ENCODE measurements around the gene IYD.
A peak's percentile ranks its signal among the peaks of the same experiment; 100 is the strongest.

IYD gene

GRCh38 chr6:150368762-150369161 is at the start of gene IYD:
Gene IYD (plus strand): TSS chr6:150369012. CDS start chr6:150369032, 20 bp downstream.
- no peak for DNase-seq (ENCODE audit: low read depth)

DNA sequence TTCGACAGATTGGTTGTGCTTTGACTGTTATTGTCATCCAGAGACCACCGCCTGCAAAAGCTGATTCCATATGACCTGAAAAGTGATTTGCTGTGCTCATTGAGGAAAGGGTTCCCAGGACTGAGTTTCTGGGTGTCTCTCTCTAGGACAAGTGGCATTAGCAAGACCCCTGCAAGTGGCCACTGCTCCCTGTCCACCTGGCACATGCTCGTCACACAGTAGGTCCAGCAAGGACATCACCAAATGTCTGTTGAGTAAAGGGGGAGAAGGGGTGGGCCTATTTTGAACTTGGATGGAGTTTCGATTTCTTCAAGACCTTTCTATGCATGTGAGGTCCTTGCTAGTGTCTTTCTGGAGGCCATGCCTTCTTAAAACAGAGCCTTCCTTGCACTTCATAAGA is 48.9 kb upstream of the IYD start:
- no peak for DNase-seq (ENCODE audit: low read depth)

DNA sequence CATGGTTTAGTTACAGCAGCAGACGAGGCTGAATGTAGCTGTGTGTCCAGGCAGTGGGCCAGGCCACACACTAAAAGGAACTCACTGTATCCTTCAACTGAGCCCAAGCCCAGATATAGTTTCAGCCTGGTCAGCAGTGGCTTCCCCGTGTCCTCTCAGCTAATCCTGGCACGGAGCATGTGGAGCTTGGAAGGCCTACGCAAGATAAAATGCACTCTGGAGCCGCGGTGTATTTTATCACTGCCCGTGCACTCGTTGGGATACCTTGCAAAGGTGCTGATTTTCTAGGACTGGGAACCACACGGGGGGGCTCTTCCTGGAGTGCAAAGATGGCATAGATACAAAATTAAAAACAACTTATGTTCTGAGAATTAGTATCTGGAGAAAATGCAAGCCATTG is 48.4 kb upstream of the IYD start:
- DNase-seq (ENCODE audit: low read depth): peak; percentile 8

DNA sequence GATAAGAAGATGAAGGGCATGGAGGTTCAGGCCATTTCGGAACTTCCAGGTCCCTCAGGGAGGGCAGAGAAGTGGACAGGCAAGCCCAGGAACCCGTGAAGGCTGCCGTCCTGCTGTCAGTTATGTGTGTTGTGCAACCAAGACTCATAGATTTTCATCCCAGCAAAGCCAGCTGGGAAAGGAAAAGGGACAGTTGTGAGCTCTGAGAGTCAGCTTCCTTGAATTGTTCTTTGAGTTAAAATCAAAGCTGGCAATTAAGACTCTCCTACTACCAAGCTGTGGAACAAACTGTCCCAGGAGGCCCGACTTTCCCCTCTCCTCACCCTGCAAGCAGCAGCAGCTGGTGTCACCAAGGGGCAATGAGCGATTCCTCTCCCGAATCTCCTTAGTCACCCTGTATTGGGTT is 46.3 kb upstream of the IYD start:
- DNase-seq (ENCODE audit: low read depth): no peak

- DNase-seq (ENCODE audit: low read depth): no peak
Observed at GRCh38 chr6:150323205-150323604, 45.6 kb upstream of the IYD start.

GRCh38 chr6:150324044-150324443 is 44.8 kb upstream of the IYD start:
- DNase-seq (ENCODE audit: low read depth): no peak

GRCh38 chr6:150325066-150325772 is 43.6 kb upstream of the IYD start:
- no peak for DNase-seq (ENCODE audit: low read depth)

GRCh38 chr6:150327117-150327774 is 41.6 kb upstream of the IYD start:
- no peak for DNase-seq (ENCODE audit: low read depth)

GRCh38 chr6:150328744-150329405 is 39.9 kb upstream of the IYD start:
- DNase-seq (ENCODE audit: low read depth): no peak

GRCh38 chr6:150331344-150331743 is 37.5 kb upstream of the IYD start:
- no peak for DNase-seq (ENCODE audit: low read depth)

DNA sequence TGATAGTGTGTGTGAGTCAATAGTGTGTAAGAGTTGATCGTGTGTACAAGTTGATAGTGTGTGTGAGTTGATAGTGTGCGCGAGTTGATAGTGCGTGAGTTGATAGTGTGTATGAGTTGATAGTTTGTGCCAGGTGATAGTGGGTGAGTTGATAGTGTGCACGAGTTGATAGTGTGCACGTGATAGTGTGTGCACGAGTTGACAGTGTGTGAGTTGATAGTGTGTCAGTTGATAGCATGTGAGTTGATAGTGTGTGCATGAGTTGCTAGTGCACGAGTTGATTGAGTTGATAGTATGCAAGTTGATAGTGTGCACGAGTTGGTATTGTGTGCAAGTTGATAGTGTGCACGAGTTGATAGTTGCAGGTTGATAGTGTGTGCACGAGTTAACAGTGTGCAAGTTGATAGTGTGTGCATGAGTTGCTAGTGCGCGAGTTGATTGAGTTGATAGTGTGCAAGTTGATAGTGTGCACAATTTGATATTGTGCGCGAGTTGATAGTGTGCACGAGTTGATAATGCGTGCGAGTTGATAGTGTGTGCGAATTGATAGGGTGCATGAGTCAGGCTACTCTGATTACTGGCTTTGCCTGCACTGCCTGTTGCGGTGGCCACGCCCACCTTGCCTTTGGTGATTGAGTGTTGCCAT is 35.8 kb upstream of the IYD start:
- DNase-seq (ENCODE audit: low read depth): no peak

DNA sequence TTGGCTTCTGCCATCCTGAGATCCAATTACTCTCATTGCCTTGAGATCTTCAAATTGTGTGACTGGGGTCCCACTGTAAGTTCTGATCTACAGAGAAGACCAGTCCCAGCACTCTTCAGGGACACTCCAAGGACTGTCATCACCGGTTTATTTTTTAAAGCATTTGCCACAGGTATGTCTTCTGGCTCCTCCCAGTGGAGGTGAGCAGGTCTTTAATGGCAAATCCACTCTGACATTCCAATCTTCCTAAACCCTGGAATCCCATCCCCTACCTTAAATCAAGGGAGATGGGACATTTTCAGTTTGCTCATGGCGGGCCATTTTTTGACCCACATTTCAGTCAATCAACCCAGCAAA is 35.2 kb upstream of the IYD start:
- no peak for DNase-seq (ENCODE audit: low read depth)

DNA sequence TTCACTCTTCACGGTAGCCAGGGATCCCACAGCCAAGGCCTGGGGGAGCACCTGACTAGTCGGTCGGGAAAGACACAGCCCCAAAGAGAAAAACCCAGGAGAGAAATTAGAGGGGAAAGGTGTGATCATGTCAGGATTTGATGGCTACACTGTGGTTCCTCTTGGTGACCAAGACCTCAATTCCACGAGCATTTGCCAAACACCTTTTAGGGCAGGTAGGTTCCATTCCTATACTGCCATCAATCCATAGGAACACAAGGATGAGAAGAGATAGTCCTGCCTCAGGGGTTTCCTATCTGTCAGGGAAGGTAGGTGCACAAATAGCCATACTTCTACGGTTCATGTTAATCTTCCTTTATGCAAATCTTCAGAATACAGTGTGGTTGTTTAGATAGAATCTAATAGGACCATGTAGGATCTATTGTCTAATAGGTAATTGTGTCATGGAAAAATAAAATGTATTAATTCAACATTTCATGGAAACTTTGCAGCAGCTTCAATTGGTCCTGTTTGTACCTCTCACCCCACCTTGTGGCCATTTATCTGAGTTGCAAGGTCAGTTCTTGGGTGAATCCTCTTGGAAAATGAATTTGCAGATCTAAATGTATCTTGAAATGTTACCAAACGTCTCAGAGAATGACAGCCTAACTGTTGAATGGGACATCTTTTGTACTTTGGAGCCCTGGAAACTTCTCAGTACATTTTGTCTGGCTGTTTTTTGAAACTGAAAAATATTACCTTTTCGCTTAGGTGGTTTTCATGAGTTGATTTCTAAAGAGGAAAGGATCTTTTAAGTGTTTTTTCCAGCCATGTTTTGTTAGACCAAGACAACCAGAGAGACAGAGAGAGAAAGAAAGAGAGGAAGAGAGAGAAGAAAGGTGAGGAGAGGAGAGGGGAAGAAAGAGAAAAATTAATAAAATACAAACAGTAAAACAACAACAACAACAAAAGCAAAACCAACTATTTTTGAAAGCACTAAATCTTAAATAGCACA is 33.7 kb upstream of the IYD start:
- peak; percentile 68 for DNase-seq (ENCODE audit: low read depth)

DNA sequence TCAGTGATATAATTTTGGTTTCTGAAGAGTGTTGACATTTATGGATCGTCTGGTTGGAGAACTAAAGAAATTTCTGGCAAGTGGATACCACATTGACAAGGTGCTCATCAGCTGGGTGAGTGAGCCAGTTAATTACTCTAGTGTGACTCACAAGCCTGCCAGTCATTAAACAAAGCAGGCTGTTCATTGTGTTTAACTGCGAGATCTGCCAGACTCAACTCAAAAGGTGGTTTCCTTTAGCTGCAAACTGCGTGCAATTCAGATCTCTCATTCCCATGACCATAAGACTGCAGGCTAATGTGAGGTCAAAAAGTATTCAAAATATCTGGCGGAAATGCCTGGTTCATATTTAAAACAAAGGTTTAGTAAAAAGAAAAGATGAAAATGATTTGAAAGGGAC is 32.5 kb upstream of the IYD start:
- DNase-seq (ENCODE audit: low read depth): peak; percentile 40

GRCh38 chr6:150336708-150337107 is 32.1 kb upstream of the IYD start:
- no peak for DNase-seq (ENCODE audit: low read depth)

DNA sequence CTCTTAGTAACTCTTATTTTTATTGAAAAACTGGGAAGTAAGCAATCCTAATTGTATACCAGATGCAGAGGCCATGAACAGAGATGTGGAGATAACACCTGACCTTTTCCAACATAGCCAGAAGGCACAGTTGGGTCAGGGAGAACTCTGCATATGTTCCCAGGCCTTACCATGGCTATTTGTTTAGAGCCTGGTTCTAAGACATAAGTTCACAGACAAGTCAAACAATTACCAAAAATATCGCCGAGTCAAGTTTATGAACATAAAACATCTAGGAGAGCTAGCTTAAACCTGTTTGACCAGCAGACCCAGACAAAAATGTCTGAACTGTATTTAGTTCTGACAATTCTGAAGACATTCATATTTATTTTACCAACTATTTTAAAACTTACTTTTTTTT is 26.7 kb upstream of the IYD start:
- no peak for DNase-seq (ENCODE audit: low read depth)

DNA sequence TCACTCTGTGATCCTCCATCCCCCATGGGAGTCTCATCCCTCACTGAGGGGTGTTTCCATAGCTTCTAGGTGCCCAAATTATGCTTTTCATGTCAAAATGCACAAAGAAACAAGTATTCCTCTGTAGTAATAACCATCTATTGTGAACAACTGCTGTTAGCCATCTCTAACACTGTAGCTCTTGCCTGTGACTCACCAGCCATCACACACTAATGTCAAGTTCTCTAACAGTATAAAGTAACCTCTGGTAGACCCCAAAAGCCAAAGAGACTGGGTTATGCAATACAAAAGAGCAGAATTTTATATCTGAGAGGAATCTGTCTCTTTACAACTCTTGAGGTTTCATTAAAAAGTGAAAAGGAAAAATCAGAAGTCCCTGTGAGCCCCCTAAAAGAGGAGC is 25.4 kb upstream of the IYD start:
- DNase-seq (ENCODE audit: low read depth): peak; percentile 25

DNA sequence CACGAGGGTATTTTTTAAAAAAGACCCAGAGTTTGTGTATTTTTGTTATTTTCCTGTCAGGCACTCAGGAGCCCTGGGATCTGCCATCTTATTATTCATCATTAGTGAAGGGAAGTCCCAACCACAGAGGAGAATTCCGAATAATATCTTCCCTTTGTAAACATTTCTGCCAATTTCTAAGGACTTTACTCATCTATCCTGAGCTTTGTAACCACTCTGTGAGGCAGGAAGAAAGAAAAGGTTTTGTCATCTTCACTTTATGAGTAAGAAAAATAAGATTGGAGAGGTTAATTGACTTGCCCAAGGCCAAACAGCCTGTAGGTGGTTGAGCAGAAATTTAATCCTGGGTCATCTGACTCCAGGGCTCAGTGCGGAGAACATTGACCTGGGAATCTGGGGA is 23.0 kb upstream of the IYD start:
- DNase-seq (ENCODE audit: low read depth): peak; percentile 42

GRCh38 chr6:150346346-150346745 is 22.5 kb upstream of the IYD start:
- DNase-seq (ENCODE audit: low read depth): no peak

DNA sequence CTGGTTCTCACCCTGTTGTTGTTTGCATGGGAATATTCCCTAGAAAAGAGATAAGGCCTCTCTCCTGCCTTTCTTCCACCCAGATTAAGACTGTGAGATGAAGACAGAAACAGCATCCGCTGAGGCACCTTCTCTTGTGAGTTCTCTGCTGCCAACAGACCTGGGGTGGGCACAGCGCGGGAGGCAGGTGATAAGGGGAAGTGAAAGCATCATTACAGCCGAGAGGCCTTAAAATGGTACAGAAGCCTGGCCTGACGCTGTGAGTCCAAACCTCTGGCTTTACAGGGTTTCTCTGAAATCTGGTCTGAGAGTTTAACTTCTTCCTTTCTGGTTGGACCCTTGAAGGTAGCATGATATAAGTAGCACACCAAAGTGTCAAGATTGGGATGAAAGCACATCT is 21.0 kb upstream of the IYD start:
- no peak for DNase-seq (ENCODE audit: low read depth)

DNA sequence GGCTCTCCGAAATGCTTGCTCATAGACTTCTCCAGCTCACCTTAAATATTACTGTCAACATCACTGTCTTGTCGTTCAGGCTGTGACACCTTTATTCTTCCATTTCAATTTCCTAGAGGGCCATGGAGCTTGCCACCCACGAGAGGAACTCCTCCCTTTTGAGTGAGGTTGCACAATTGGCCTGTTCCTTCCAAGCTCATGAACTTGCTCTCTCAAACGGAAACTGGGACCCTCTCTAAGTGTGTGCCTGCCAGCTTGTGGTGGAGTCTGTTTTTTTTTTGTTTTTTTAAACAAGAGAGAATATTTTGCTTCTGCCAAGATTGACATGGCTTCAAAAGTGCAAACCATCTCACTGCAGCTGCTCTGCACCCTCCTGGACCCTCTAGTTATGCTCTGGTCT is 19.3 kb upstream of the IYD start:
- DNase-seq (ENCODE audit: low read depth): no peak

All from EH (cell line).